ENCODE data around the gene YARS1.

The YARS1 gene

DNA sequence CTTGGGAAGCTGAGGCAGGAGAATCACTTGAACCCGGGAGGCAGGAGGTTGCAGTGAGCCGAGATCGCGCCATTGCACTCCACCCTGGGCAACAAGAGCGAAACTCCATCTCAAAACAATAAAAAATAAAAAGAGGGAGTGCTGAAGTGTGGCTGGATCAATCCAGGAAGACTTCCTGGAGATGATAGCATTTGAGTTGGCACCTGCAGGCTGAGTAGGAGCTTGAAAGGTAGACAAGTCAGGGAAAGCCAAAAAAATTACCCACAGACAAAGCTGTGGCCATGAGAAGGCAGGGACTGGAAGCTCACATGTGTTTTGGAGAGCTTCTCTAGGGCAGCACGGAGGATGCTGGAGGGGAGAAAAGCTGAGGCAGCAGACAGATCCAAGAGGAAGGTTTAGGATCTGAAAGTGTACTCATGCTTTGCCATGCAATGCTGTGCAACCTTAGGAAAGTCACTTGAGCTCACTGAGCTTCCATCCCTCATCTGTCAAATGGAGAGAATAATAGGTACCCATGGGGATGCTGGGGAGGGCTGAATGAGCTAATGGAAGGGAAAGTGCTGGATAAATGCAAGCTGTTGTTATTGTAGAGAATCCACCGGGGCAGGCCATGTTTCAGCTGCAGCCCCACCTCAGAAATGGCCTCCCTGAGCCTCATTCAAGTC lies 88.6 kb downstream of the YARS1 start:
- no peak overlapping the region for H3K4me3 Mint-ChIP-seq
- H3K27me3 Mint-ChIP-seq, result peaks cover 6 to 35% of the 10 kb centered on the region in 2 donors
- H3K9me3 Mint-ChIP-seq, result no peaks in the 10 kb centered on the region
- DNase-seq (no peak), ATAC-seq (replicated peaks) (no peak)
- no peak overlapping the region for H3K27ac Mint-ChIP-seq
- no peaks in the 10 kb centered on the region for H3K36me3 Mint-ChIP-seq (ENCODE audit: insufficient read depth)
- H3K4me1 Mint-ChIP-seq (ENCODE audit: low read depth in 2 of 2), result peaks cover 15 to 18% of the 10 kb centered on the region in 2 donors

- H3K27me3 Mint-ChIP-seq, result peaks cover 6 to 35% of the 10 kb centered on the region in 2 donors
- H3K27ac Mint-ChIP-seq, result no peak overlapping the region
- no peaks in the 10 kb centered on the region for H3K9me3 Mint-ChIP-seq
- no peaks in the 10 kb centered on the region for H3K36me3 Mint-ChIP-seq (ENCODE audit: insufficient read depth)
- no peak for DNase-seq
- H3K4me3 Mint-ChIP-seq, result no peak overlapping the region
- H3K4me1 Mint-ChIP-seq (ENCODE audit: low read depth in 2 of 2), result peaks cover 15 to 18% of the 10 kb centered on the region in 2 donors
- no peak for ATAC-seq (replicated peaks)
Measured at GRCh38 chr1:32727876-32728275, 89.3 kb downstream of the YARS1 start.

GRCh38 chr1:32725615-32725982 lies 91.6 kb downstream of the YARS1 start:
- Mint-ChIP-seq H3K4me3 (no peak overlapping the region), H3K9me3 (no peaks in the 10 kb centered on the region), H3K36me3 (ENCODE audit: insufficient read depth) (no peaks in the 10 kb centered on the region), H3K27me3 (peaks cover 12 to 52% of the 10 kb centered on the region in 2 donors), H3K4me1 (ENCODE audit: low read depth in 2 of 2) (peaks cover 8 to 9% of the 10 kb centered on the region in 2 donors), H3K27ac (peak overlapping the region in 1 of 2 donors; percentile 66)
- ATAC-seq (replicated peaks) (no peak), DNase-seq (no peak)

Data from effector memory CD8-positive, alpha-beta T cell (primary cell).